Heart left ventricle (tissue), 16 donors: ENCODE data around the gene CXCL14. TPM values are rescaled to one million over a fixed set of nuclear protein-coding genes. Genes with fewer than 3 reads are reported as not detected.

Experiments used
- ATAC-seq, 4 donors: fragments of 200-7000 bp; cut with Tn5 transposase; one replicate each; pipeline ENCODE4 v1.9.1; 2020 to 2022; ENCODE audit warnings: moderate library complexity in 4 of 4, mild to moderate bottlenecking in 3 of 4, moderate number of reproducible peaks in 1 of 4
- DNase-seq, 5 donors: peaks; one replicate each; pipeline ENCODE4 v3.0.0-alpha.2; 2020
- H3K27ac ChIP-seq, 12 donors: fragments of 200-600 bp; sonication (generic) in 4 of 12; one replicate each; pipeline versions ENCODE4 v1.5.0 to v1.8.0; 2016 to 2022; ENCODE audit warnings: mild to moderate bottlenecking in 2 of 12
- H3K27me3 ChIP-seq, 9 donors: fragments of 200-600 bp; sonication (generic) in 2 of 9; one replicate each; pipeline versions ENCODE4 v1.5.1 to v1.8.0; 2016 to 2022; ENCODE audit warnings: mild to moderate bottlenecking in 3 of 9
- H3K36me3 ChIP-seq, 9 donors: fragments of 200-600 bp; sonication (generic) in 2 of 9; one replicate each; pipeline versions ENCODE4 v1.5.0 to v1.8.0; 2018 to 2022; ENCODE audit warnings: mild to moderate bottlenecking in 2 of 9
- H3K4me1 ChIP-seq, 12 donors: fragments of 200-600 bp; sonication (generic) in 4 of 12; one replicate each; pipeline versions ENCODE4 v1.5.0 to v1.8.0; 2016 to 2022; ENCODE audit warnings: mild to moderate bottlenecking in 3 of 12
- H3K4me3 ChIP-seq, 12 donors: fragments of 200-600 bp; sonication (generic) in 4 of 12; one replicate each; pipeline versions ENCODE4 v1.5.0 to v1.8.0; 2017 to 2022; ENCODE audit warnings: mild to moderate bottlenecking in 9 of 12, moderate library complexity in 4 of 12
- H3K9me3 ChIP-seq, 12 donors: fragments of 200-600 bp; sonication (generic) in 4 of 12; one replicate each; pipeline versions ENCODE4 v1.5.0 to v1.8.0; 2016 to 2022; ENCODE audit warnings: mild to moderate bottlenecking in 1 of 12
- POLR2A ChIP-seq, 2 donors: fragments of 450-650 bp; IDR thresholded peaks; one replicate each; pipeline ENCODE4 v1.6.1; 2017; ENCODE audit warnings: antibody characterized with exemption in 2 of 2, mild to moderate bottlenecking in 2 of 2, moderate library complexity in 2 of 2
- WGBS, 4 donors: extraction: QIAGEN DNeasy Blood & Tissue Kit in 2 of 4; methylation state at CpG; one replicate each; pipeline versions ENCODE4 v1.1.5 to v1.1.7; 2013 to 2018; 5-methylcytosine and 5-hydroxymethylcytosine counted together
- intact Hi-C, 10 donors: fragments of 100-400 bp; cut with DNase I; formaldehyde crosslinking; loops; one replicate each; pipeline versions ENCODE4 v1.11.1 to v1.14.2; 2022
- polyA plus RNA-seq, 2 donors: library from polyadenylated mRNA; stranded (reverse); fragments of 200-250 nt; gene quantifications; one replicate each; pipeline ENCODE4 v1.2.3, GENCODE V29; 2013
- total RNA-seq, 9 donors: library from RNA; depleted of rRNA in 2 of 9; stranded (reverse); fragments of >200 nt in 2 of 9; fragmentation: NEBNext Ultra II Directional in 3 of 9; extraction: Animal tissue kit (Norgen Biotek cat#: 25700) in 3 of 9; gene quantifications; one replicate each; pipeline versions ENCODE4 v1.1.0 to v1.2.4, GENCODE V29; 2016 to 2023
- TF ChIP-seq, protein P1 (sequence below), 12 donors: fragments of 200-600 bp; sonication (generic) in 4 of 12; IDR thresholded peaks; one replicate each; pipeline versions ENCODE4 v1.5.0 to v1.8.0; 2018 to 2022; ENCODE audit warnings: antibody characterized with exemption in 12 of 12, mild to moderate bottlenecking in 5 of 12
- donor health status: ischemic (EF 13 %, LVEDD 7.1; RV severe dilation, severe dysfunction).
- donor health status: healthy with polysubstance abuse.
- donor health status: DM: no; HTN: yes; CAD: no.
- donor health status: DM: no; HTN: no; CAD: no.
- donor health status: ischemic (EF 25% LVEDD 6.9; RV normal size, moderate dysfunction).
- donor health status: ischemic (EF 25% LVEDD 5.7; RV mildly dilated, moderate dysfunction).
- donor health status: healthy.
- donor health status: DM: yes; HTN: yes; CAD: no.
- donor health status: ischemic (EF 35%, LVEDD 5.7; RV mildly dilated, moderate dysfunction).
- donor health status: nonischemic (EF 11% LVEDD 7.7; RV severe dilation, severe dysfunction).
- donor health status: DM: yes; HTN: yes; CAD: no.
- donor health status: PGD.
- donor health status: ischemic (EF 29% LVEDD 5.4; RV normal size, mild dysfunction).
- donor health status: nonischemic (EF 23%, LVEDD 6.1; RV moderate dilation, normal function).

Gene CXCL14
- total and polyA plus RNA-seq, 11 donors: 0.22 to 31.8 (median 0.69) TPM

DNA sequence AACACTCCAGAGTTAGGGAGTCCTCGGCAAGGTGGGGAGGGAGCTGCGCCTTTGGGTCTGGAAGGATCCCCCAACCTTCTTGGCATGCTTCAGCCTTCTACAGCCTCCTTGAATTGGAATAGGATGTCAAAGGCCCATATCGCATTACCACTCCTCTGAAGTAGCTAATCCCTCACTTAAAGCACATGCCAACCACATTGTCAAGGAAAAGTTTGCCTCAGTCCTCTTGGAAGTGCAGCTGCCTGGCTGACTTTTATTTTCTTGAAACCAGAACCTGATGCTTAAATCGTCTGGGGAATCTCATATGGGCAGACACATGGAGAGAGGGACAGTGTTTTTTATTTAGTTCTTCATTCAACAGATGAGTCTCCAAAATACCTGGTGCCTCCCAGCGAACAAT lies 14.5 kb downstream of the CXCL14 start:
- Histone ChIP-seq H3K27me3 (peaks cover 0 to 37% (median 5%) of the 10 kb centered on the region in 9 donors), H3K4me1 (peaks cover 0 to 3% (median 0%) of the 10 kb centered on the region in 12 donors), H3K27ac (no peak overlapping the region), H3K36me3 (no peaks in the 10 kb centered on the region), H3K4me3 (no peak overlapping the region), H3K9me3 (no peaks in the 10 kb centered on the region)
- no peak for TF ChIP-seq POLR2A (IDR thresholded peaks at IDR 0.05)
- TF ChIP-seq, protein P1, sequence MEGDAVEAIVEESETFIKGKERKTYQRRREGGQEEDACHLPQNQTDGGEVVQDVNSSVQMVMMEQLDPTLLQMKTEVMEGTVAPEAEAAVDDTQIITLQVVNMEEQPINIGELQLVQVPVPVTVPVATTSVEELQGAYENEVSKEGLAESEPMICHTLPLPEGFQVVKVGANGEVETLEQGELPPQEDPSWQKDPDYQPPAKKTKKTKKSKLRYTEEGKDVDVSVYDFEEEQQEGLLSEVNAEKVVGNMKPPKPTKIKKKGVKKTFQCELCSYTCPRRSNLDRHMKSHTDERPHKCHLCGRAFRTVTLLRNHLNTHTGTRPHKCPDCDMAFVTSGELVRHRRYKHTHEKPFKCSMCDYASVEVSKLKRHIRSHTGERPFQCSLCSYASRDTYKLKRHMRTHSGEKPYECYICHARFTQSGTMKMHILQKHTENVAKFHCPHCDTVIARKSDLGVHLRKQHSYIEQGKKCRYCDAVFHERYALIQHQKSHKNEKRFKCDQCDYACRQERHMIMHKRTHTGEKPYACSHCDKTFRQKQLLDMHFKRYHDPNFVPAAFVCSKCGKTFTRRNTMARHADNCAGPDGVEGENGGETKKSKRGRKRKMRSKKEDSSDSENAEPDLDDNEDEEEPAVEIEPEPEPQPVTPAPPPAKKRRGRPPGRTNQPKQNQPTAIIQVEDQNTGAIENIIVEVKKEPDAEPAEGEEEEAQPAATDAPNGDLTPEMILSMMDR (IDR thresholded peaks at IDR 0.05): no peak
- no peak for DNase-seq
- ATAC-seq: no peak
- WGBS, 4 donors: 76 to 84% (median 82%) methylated on average over 4 to 5 of the region's 5 CpGs
- intact Hi-C loops: loop anchor here in 5 of 10 donors (5.0 to 10.0 kb wide), 4 partner anchors 160 to 650 kb away; no protein-coding TSS in a partner anchor

GRCh38 chr5:135561266-135561665 lies 17.5 kb downstream of the CXCL14 start:
- TF ChIP-seq POLR2A (IDR thresholded peaks at IDR 0.05): no peak
- TF ChIP-seq, protein P1 (IDR thresholded peaks at IDR 0.05): no peak
- Histone ChIP-seq H3K9me3 (no peaks in the 10 kb centered on the region), H3K27ac (no peak overlapping the region), H3K27me3 (peaks cover 0 to 45% (median 12%) of the 10 kb centered on the region in 9 donors), H3K4me1 (peaks cover 0 to 3% (median 0%) of the 10 kb centered on the region in 12 donors), H3K36me3 (no peaks in the 10 kb centered on the region), H3K4me3 (no peak overlapping the region)
- no peak for ATAC-seq
- no peak for DNase-seq
- 86 to 95% (median 91%) methylated on average over 6 of the region's 6 CpGs for WGBS, 4 donors
- intact Hi-C loops: loop anchor here (1.0 to 10.0 kb wide), 8 partner anchors 164 to 654 kb away; no protein-coding TSS in a partner anchor

- H3K27ac ChIP-seq: no peak overlapping the region
- no peaks in the 10 kb centered on the region for H3K36me3 ChIP-seq
- no peaks in the 10 kb centered on the region for H3K9me3 ChIP-seq
- peaks cover 0 to 43% (median 16%) of the 10 kb centered on the region in 9 donors for H3K27me3 ChIP-seq
- 15 to 20% (median 16%) methylated on average over 14 of the region's 14 CpGs for WGBS, 4 donors
- H3K4me1 ChIP-seq: peaks cover 0 to 3% (median 0%) of the 10 kb centered on the region in 12 donors
- intact Hi-C loops: loop anchor here (1.0 to 10.0 kb wide), 8 partner anchors 164 to 654 kb away; no protein-coding TSS in a partner anchor
- TF ChIP-seq POLR2A (IDR thresholded peaks at IDR 0.05): no peak
- TF ChIP-seq, protein P1 (IDR thresholded peaks at IDR 0.05): peak; percentile 61 to 84 (median 80)
- no peak overlapping the region for H3K4me3 ChIP-seq
- DNase-seq (peak; percentile 58 to 75 (median 67)), ATAC-seq (peak; percentile 53 to 92 (median 82))
Measured at GRCh38 chr5:135560858-135561257, 17.9 kb downstream of the CXCL14 start.

DNA sequence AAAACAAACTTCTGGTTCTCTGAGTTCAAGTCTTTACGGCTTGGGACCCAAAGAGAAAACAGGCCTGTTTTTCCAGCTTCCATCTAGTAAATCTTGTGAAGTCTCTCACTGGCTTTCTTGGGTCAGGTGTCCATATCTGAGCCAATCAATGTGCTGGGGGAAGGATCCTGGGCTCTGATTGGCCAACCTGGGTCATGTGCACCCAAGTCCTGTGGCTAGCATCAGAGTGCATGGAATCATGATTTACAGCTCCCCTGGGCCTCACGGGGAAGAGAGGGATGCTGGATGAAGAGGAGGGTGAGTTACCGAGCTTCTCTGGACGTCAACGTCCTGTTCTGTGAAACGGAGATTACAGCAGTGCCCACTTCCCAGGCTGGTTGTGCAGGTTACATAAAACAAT lies 19.4 kb downstream of the CXCL14 start:
- Histone ChIP-seq H3K4me3 (no peak overlapping the region), H3K27ac (no peak overlapping the region), H3K9me3 (no peaks in the 10 kb centered on the region), H3K36me3 (no peaks in the 10 kb centered on the region), H3K27me3 (peaks cover 0 to 50% (median 23%) of the 10 kb centered on the region in 9 donors), H3K4me1 (peaks cover 0 to 3% (median 0%) of the 10 kb centered on the region in 12 donors)
- ATAC-seq (no peak), DNase-seq (no peak)
- 63 to 74% (median 68%) methylated on average over 6 of the region's 6 CpGs for WGBS, 4 donors
- TF ChIP-seq POLR2A (IDR thresholded peaks at IDR 0.05): no peak
- TF ChIP-seq, protein P1 (IDR thresholded peaks at IDR 0.05): no peak
- intact Hi-C loops: loop anchor here in 2 of 10 donors (1.0 to 5.0 kb wide), 2 partner anchors 270 to 653 kb away; no protein-coding TSS in a partner anchor
